HEK293T (cell line): ENCODE data around the gene CFAP97D2.

Experiments
- CTCF ChIA-PET: fragments of 350-600 bp; formaldehyde crosslinking; extraction: SDS; loops from one replicate; lab custom pipeline; 2021; ENCODE audit warnings: antibody characterized with exemption, inconsistent platforms; lab: Yijun Ruan, JAX
- POLR2A ChIA-PET: fragments of 350-600 bp; formaldehyde crosslinking; extraction: SDS; loops from one replicate; lab custom pipeline; 2020; ENCODE audit warnings: antibody characterized with exemption, inconsistent platforms; lab: Yijun Ruan, JAX
- DNase-seq: peaks from one replicate; pipeline ENCODE4 v3.0.0; 2012; ENCODE audit warnings: mixed read lengths; ENCODE audit errors: extremely low spot score
- ARNT ChIP-seq: fragments of 450-650 bp; IDR thresholded peaks from 2 replicates; pipeline ENCODE4 v1.6.1; 2017; ENCODE audit warnings: mild to moderate bottlenecking
- BHLHE40 ChIP-seq: fragments of 450-650 bp; IDR thresholded peaks from 2 replicates; pipeline ENCODE4 v1.6.1; 2016; ENCODE audit warnings: mild to moderate bottlenecking, moderate library complexity, borderline replicate concordance
- CTBP1 ChIP-seq: fragments of 450-650 bp; IDR thresholded peaks from 2 replicates; pipeline ENCODE4 v1.6.1; 2016; ENCODE audit warnings: borderline replicate concordance
- ELF4 ChIP-seq: fragments of 450-650 bp; IDR thresholded peaks from 2 replicates; pipeline ENCODE4 v1.6.1; 2017; ENCODE audit warnings: antibody characterized with exemption
- FOXA1 ChIP-seq: fragments of 450-650 bp; IDR thresholded peaks from 2 replicates; pipeline ENCODE4 v1.6.1; 2016; ENCODE audit warnings: mild to moderate bottlenecking
- FOXK2 ChIP-seq: fragments of 450-650 bp; IDR thresholded peaks from 2 replicates; pipeline ENCODE4 v1.6.1; 2016; ENCODE audit warnings: mild to moderate bottlenecking
- FOXM1 ChIP-seq: fragments of 450-650 bp; IDR thresholded peaks from 2 replicates; pipeline ENCODE4 v1.6.1; 2017; ENCODE audit warnings: mild to moderate bottlenecking, borderline replicate concordance
- HDGF ChIP-seq: fragments of 450-650 bp; IDR thresholded peaks from 2 replicates; pipeline ENCODE4 v1.6.1; 2017; ENCODE audit warnings: antibody characterized with exemption, borderline replicate concordance
- L3MBTL2 ChIP-seq: fragments of 450-650 bp; conservative IDR thresholded peaks from 2 replicates; pipeline ENCODE4 v1.6.1; 2016; ENCODE audit warnings: mild to moderate bottlenecking
- LEF1 ChIP-seq: fragments of 450-650 bp; IDR thresholded peaks from 2 replicates; pipeline ENCODE4 v1.6.1; 2017; ENCODE audit warnings: mild to moderate bottlenecking, borderline replicate concordance
- NFRKB ChIP-seq: fragments of 450-650 bp; IDR thresholded peaks from 2 replicates; pipeline ENCODE4 v1.6.1; 2016; ENCODE audit warnings: mild to moderate bottlenecking, moderate library complexity
- PKNOX1 ChIP-seq: fragments of 450-650 bp; IDR thresholded peaks from 2 replicates; pipeline ENCODE4 v1.6.1; 2016
- SP1 ChIP-seq: fragments of 450-650 bp; IDR thresholded peaks from 2 replicates; pipeline ENCODE4 v1.6.1; 2017
- SUZ12 ChIP-seq: fragments of 450-650 bp; IDR thresholded peaks from 2 replicates; pipeline ENCODE4 v1.6.1; 2016; ENCODE audit warnings: mild to moderate bottlenecking
- TARDBP ChIP-seq: fragments of 450-650 bp; IDR thresholded peaks from 2 replicates; pipeline ENCODE4 v1.6.1; 2016
- ZNF384 ChIP-seq: fragments of 450-650 bp; IDR thresholded peaks from 2 replicates; pipeline ENCODE4 v1.6.1; 2016

CFAP97D2 gene

GRCh38 chr13:114226699-114227323 is 47.8 kb downstream of the CFAP97D2 start:
- ChIA-PET POLR2A (no interaction called here), CTCF (interaction anchor here (0.9 kb wide), 1 partner anchor 40 kb away, joined by 4 read pairs; no protein-coding TSS in a partner anchor)
- no peak for TF ChIP-seq L3MBTL2

GRCh38 chr13:114227528-114227927 is 48.5 kb downstream of the CFAP97D2 start:
- ChIA-PET POLR2A (no interaction called here), CTCF (no interaction called here)
- no peak for DNase-seq
- TF ChIP-seq NFRKB (no peak), PKNOX1 (no peak), FOXA1 (no peak), SP1 (no peak), HDGF (no peak), TARDBP (no peak), ZNF384 (no peak), SUZ12 (no peak), ELF4 (no peak), FOXK2 (no peak), CTBP1 (no peak), BHLHE40 (no peak), L3MBTL2 (no peak), LEF1 (no peak), ARNT (no peak), FOXM1 (no peak)

More at GRCh38 chr13:114226699-114227323, 47.8 kb downstream of the CFAP97D2 start:
- DNase-seq: peak; percentile 63

GRCh38 chr13:114228176-114228575 is 49.1 kb downstream of the CFAP97D2 start:
- no peak for DNase-seq
- TF ChIP-seq SUZ12: no peak
- no peak for TF ChIP-seq BHLHE40
- no peak for TF ChIP-seq FOXA1
- no peak for TF ChIP-seq SP1
- no peak for TF ChIP-seq TARDBP
- TF ChIP-seq ARNT: no peak
- no peak for TF ChIP-seq FOXM1
- TF ChIP-seq LEF1: no peak
- TF ChIP-seq ELF4: no peak
- TF ChIP-seq CTBP1: no peak
- no peak for TF ChIP-seq ZNF384
- TF ChIP-seq HDGF: no peak
- TF ChIP-seq L3MBTL2: no peak
- TF ChIP-seq PKNOX1: no peak
- no peak for TF ChIP-seq FOXK2
- TF ChIP-seq NFRKB: no peak
- ChIA-PET CTCF (no interaction called here), POLR2A (no interaction called here)

- TF ChIP-seq NFRKB: no peak
- no peak for TF ChIP-seq PKNOX1
- no peak for TF ChIP-seq FOXA1
- TF ChIP-seq ZNF384: no peak
- POLR2A ChIA-PET: no interaction called here
- DNase-seq: no peak
- CTCF ChIA-PET: no interaction called here
These were observed 50.4 kb downstream of the CFAP97D2 start for GRCh38 chr13:114229506-114229905.

- no peak for TF ChIP-seq BHLHE40
- TF ChIP-seq NFRKB: no peak
- TF ChIP-seq ARNT: no peak
- no peak for TF ChIP-seq SUZ12
- no peak for TF ChIP-seq PKNOX1
- TF ChIP-seq SP1: no peak
- no peak for TF ChIP-seq FOXM1
- no peak for TF ChIP-seq FOXK2
- no peak for DNase-seq
- POLR2A ChIA-PET: no interaction called here
- CTCF ChIA-PET: no interaction called here
These were observed 51.1 kb downstream of the CFAP97D2 start for GRCh38 chr13:114230117-114230516.

GRCh38 chr13:114230575-114230974 is 51.5 kb downstream of the CFAP97D2 start:
- DNase-seq: no peak
- TF ChIP-seq NFRKB (no peak), PKNOX1 (no peak), SP1 (no peak), LEF1 (no peak), ELF4 (no peak), ARNT (no peak)
- ChIA-PET POLR2A (no interaction called here), CTCF (interaction anchor here (0.6 kb wide), 1 partner anchor 581 kb away, joined by 7 read pairs; no protein-coding TSS in a partner anchor)
